Memory B cell (primary cell): ENCODE measurements around the gene P2RY2.

ENCODE experiments used
- ATAC-seq: fragments of 150-1000 bp; cut with Tn5 transposase; 2 replicates; pipeline ENCODE4 v1.10.0; 2021; ENCODE audit warnings: low read depth, mild to moderate bottlenecking, moderate library complexity
- DNase-seq, 2 donors: peaks; one replicate each; pipeline ENCODE4 v3.0.0; 2022; ENCODE audit warnings: low spot score in 2 of 2
- H3K27ac Mint-ChIP-seq: one replicate; pipeline ENCODE4 v1.8.0; 2022; ENCODE audit warnings: mild to moderate bottlenecking, moderate library complexity, mixed read lengths
- H3K27me3 Mint-ChIP-seq: one replicate; pipeline ENCODE4 v1.8.0; 2022; ENCODE audit warnings: mixed read lengths
- H3K36me3 Mint-ChIP-seq: one replicate; pipeline ENCODE4 v1.8.0; 2022; ENCODE audit warnings: mild to moderate bottlenecking, mixed read lengths
- H3K4me1 Mint-ChIP-seq: one replicate; pipeline ENCODE4 v1.8.0; 2022; ENCODE audit warnings: mixed read lengths
- H3K4me3 Mint-ChIP-seq: one replicate; pipeline ENCODE4 v1.8.0; 2022; ENCODE audit warnings: mild to moderate bottlenecking, moderate library complexity, mixed read lengths
- H3K9me3 Mint-ChIP-seq: one replicate; pipeline ENCODE4 v1.8.0; 2022; ENCODE audit warnings: mixed read lengths

The P2RY2 gene

GRCh38 chr11:73218106-73218829 is at the start of gene P2RY2:
Gene P2RY2 (plus strand): TSS chr11:73218281. CDS start chr11:73234160, 15,879 bp downstream.
- Mint-ChIP-seq H3K4me3 (peak within 1 kb of the TSS; percentile 78), H3K36me3 (no peaks in the 10 kb centered on the region), H3K4me1 (peaks cover 12% of the 10 kb centered on the region), H3K9me3 (no peaks in the 10 kb centered on the region), H3K27me3 (peaks cover 5% of the 10 kb centered on the region), H3K27ac (no peak within 1 kb of the TSS)
- peak; percentile 42 to 62 for DNase-seq
- ATAC-seq = peak; percentile 78

DNA sequence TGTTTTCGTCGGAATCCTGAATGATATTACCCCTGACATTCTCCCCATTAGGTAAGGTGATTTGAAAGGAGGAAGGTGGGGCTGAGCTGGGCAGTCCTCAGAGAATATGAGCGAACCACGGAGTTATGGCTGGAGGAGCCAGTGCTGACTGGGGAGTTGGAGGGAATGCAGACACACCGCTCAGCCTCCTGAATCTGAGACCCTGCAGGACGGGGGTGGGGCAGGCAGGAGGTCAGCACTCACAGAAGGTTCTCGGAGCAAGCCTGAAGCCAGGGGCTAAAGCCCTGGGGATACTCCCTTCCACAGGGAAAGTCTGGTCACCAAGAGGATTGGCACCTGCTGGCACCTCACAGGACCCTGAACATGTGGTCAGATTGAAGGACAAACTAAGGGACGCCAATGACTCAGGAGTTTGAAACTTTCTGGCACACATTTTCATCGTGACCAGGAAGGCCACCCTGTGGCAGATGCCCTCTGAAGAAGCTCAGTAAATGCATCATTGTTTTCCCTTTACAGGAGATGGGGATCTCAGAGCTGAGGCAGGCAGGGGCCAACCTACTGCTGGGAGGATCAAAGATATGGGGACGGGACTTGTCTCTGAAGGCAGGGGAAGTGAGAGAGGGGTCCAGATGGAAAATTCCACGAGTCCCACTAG is 49.0 kb upstream of the P2RY2 start:
- H3K36me3 Mint-ChIP-seq = no peaks in the 10 kb centered on the region
- no peaks in the 10 kb centered on the region for H3K9me3 Mint-ChIP-seq
- H3K27me3 Mint-ChIP-seq = no peaks in the 10 kb centered on the region
- ATAC-seq (no peak), DNase-seq (no peak)
- no peak overlapping the region for H3K4me3 Mint-ChIP-seq
- peak overlapping the region; percentile 12 for H3K27ac Mint-ChIP-seq
- H3K4me1 Mint-ChIP-seq = peaks cover 42% of the 10 kb centered on the region

DNA sequence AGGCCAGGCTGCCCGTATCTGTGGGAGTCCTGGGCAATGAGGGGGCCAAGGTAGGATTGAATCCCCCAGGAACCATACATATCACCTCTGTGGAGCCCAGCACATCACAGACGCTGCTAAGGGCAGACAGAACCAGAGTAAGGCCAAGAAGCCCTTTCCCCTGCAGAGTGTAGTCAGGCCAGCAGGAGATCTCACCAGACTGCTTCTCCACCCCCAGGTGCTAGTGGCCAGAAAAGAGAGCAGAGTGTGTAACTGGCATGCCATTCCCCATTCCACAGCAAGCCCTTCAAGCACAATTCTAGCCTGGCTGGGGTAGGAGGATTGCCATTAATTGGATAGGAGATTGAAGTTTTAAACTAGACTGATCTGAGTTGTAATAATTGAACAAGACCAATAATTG is 47.9 kb upstream of the P2RY2 start:
- ATAC-seq (no peak), DNase-seq (no peak)
- no peaks in the 10 kb centered on the region for H3K9me3 Mint-ChIP-seq
- no peaks in the 10 kb centered on the region for H3K27me3 Mint-ChIP-seq
- peaks cover 38% of the 10 kb centered on the region for H3K4me1 Mint-ChIP-seq
- no peaks in the 10 kb centered on the region for H3K36me3 Mint-ChIP-seq
- H3K27ac Mint-ChIP-seq = no peak overlapping the region
- no peak overlapping the region for H3K4me3 Mint-ChIP-seq

- H3K9me3 Mint-ChIP-seq = no peaks in the 10 kb centered on the region
- DNase-seq (no peak), ATAC-seq (no peak)
- H3K27me3 Mint-ChIP-seq = no peaks in the 10 kb centered on the region
- no peak overlapping the region for H3K4me3 Mint-ChIP-seq
- peaks cover 43% of the 10 kb centered on the region for H3K4me1 Mint-ChIP-seq
- no peaks in the 10 kb centered on the region for H3K36me3 Mint-ChIP-seq
- no peak overlapping the region for H3K27ac Mint-ChIP-seq
Observed at GRCh38 chr11:73171436-73172161, 46.5 kb upstream of the P2RY2 start.

GRCh38 chr11:73172992-73173656 is 45.0 kb upstream of the P2RY2 start:
- Mint-ChIP-seq H3K36me3 (no peaks in the 10 kb centered on the region), H3K4me1 (peaks cover 50% of the 10 kb centered on the region), H3K9me3 (no peaks in the 10 kb centered on the region), H3K4me3 (no peak overlapping the region), H3K27ac (peak overlapping the region; percentile 40), H3K27me3 (no peaks in the 10 kb centered on the region)
- ATAC-seq (no peak), DNase-seq (no peak)

- Mint-ChIP-seq H3K9me3 (no peaks in the 10 kb centered on the region), H3K4me1 (peaks cover 48% of the 10 kb centered on the region), H3K4me3 (no peak overlapping the region), H3K27ac (no peak overlapping the region), H3K36me3 (no peaks in the 10 kb centered on the region), H3K27me3 (no peaks in the 10 kb centered on the region)
- DNase-seq (no peak), ATAC-seq (no peak)
Observed at GRCh38 chr11:73173755-73174494, 44.2 kb upstream of the P2RY2 start.

- H3K36me3 Mint-ChIP-seq = no peaks in the 10 kb centered on the region
- H3K27me3 Mint-ChIP-seq = no peaks in the 10 kb centered on the region
- H3K4me1 Mint-ChIP-seq = peaks cover 46% of the 10 kb centered on the region
- DNase-seq = no peak
- no peaks in the 10 kb centered on the region for H3K9me3 Mint-ChIP-seq
- H3K4me3 Mint-ChIP-seq = no peak overlapping the region
- H3K27ac Mint-ChIP-seq = no peak overlapping the region
- ATAC-seq = no peak
Observed at GRCh38 chr11:73174495-73174791, 43.6 kb upstream of the P2RY2 start.

- DNase-seq = no peak
- Mint-ChIP-seq H3K4me1 (peaks cover 38% of the 10 kb centered on the region), H3K27me3 (no peaks in the 10 kb centered on the region), H3K27ac (peak overlapping the region; percentile 60), H3K36me3 (no peaks in the 10 kb centered on the region), H3K4me3 (no peak overlapping the region), H3K9me3 (no peaks in the 10 kb centered on the region)
- ATAC-seq = no peak
Observed at GRCh38 chr11:73175551-73176144, 42.4 kb upstream of the P2RY2 start.

GRCh38 chr11:73176145-73176873 is 41.8 kb upstream of the P2RY2 start:
- Mint-ChIP-seq H3K36me3 (no peaks in the 10 kb centered on the region), H3K4me3 (peak overlapping the region; percentile 11), H3K4me1 (peaks cover 34% of the 10 kb centered on the region), H3K27ac (peak overlapping the region; percentile 60), H3K27me3 (no peaks in the 10 kb centered on the region), H3K9me3 (no peaks in the 10 kb centered on the region)
- DNase-seq = no peak
- no peak for ATAC-seq

- Mint-ChIP-seq H3K27me3 (no peaks in the 10 kb centered on the region), H3K9me3 (no peaks in the 10 kb centered on the region), H3K27ac (peak overlapping the region; percentile 58), H3K36me3 (no peaks in the 10 kb centered on the region), H3K4me1 (peaks cover 30% of the 10 kb centered on the region), H3K4me3 (peak overlapping the region; percentile 11)
- DNase-seq (no peak), ATAC-seq (no peak)
Observed at GRCh38 chr11:73176874-73177155, 41.3 kb upstream of the P2RY2 start.

GRCh38 chr11:73177380-73177777 is 40.7 kb upstream of the P2RY2 start:
- H3K4me1 Mint-ChIP-seq = peaks cover 30% of the 10 kb centered on the region
- H3K36me3 Mint-ChIP-seq = no peaks in the 10 kb centered on the region
- DNase-seq (no peak), ATAC-seq (no peak)
- H3K27me3 Mint-ChIP-seq = no peaks in the 10 kb centered on the region
- no peak overlapping the region for H3K27ac Mint-ChIP-seq
- no peak overlapping the region for H3K4me3 Mint-ChIP-seq
- H3K9me3 Mint-ChIP-seq = no peaks in the 10 kb centered on the region

- Mint-ChIP-seq H3K27ac (peak overlapping the region; percentile 68), H3K4me3 (no peak overlapping the region)
Observed at GRCh38 chr11:73177778-73178539, 40.1 kb upstream of the P2RY2 start.

More at GRCh38 chr11:73177778-73178539, 40.1 kb upstream of the P2RY2 start:
- Mint-ChIP-seq H3K9me3 (no peaks in the 10 kb centered on the region), H3K36me3 (no peaks in the 10 kb centered on the region), H3K27me3 (no peaks in the 10 kb centered on the region), H3K4me1 (peaks cover 28% of the 10 kb centered on the region)
- ATAC-seq (peak; percentile 100), DNase-seq (peak; percentile 73 to 81)
